GM12892 (cell line): ENCODE data around the gene TMEM126B. TPM values are rescaled to one million over a fixed set of nuclear protein-coding genes. Genes with fewer than 3 reads are reported as not detected.
A peak's percentile ranks its signal among the peaks of the same experiment; 100 is the strongest.
"Not testable (repeated sequence)": the region's sequence is repeated elsewhere in the genome, so short reads cannot be mapped to it uniquely, and the experiment has no call there.

ENCODE experiments used
- DNase-seq: peaks from one replicate; pipeline ENCODE4 v3.0.0; 2011; ENCODE audit not compliant: insufficient read length
- FAIRE-seq: peaks from 2 replicates; lab custom pipeline; 2011; peaks lifted over from hg19 to GRCh38; lab: Jason Lieb, UNC
- POLR2A ChIP-seq: IDR thresholded peaks from 2 replicates; pipeline ENCODE4 v1.6.1; 2011; ENCODE audit warnings: low read depth, low read length, control low read depth
- POLR2AphosphoS5 ChIP-seq: IDR thresholded peaks from 2 replicates; pipeline ENCODE4 v1.6.1; 2011; ENCODE audit warnings: low read depth, low read length, control low read depth
- TAF1 ChIP-seq: IDR thresholded peaks from 2 replicates; pipeline ENCODE4 v1.6.1; 2011; ENCODE audit warnings: low read depth, mild to moderate bottlenecking, control low read depth, low read length, borderline replicate concordance
- polyA plus RNA-seq: library from polyadenylated mRNA; unstranded; fragments of >200 nt; gene quantifications from one replicate; pipeline ENCODE4 v1.2.1, GENCODE V29; 2012; ENCODE audit warnings: missing spikeins, inconsistent platforms; ENCODE audit not compliant: missing spikeins

Gene TMEM126B
- 54.2 TPM for polyA plus RNA-seq

DNA sequence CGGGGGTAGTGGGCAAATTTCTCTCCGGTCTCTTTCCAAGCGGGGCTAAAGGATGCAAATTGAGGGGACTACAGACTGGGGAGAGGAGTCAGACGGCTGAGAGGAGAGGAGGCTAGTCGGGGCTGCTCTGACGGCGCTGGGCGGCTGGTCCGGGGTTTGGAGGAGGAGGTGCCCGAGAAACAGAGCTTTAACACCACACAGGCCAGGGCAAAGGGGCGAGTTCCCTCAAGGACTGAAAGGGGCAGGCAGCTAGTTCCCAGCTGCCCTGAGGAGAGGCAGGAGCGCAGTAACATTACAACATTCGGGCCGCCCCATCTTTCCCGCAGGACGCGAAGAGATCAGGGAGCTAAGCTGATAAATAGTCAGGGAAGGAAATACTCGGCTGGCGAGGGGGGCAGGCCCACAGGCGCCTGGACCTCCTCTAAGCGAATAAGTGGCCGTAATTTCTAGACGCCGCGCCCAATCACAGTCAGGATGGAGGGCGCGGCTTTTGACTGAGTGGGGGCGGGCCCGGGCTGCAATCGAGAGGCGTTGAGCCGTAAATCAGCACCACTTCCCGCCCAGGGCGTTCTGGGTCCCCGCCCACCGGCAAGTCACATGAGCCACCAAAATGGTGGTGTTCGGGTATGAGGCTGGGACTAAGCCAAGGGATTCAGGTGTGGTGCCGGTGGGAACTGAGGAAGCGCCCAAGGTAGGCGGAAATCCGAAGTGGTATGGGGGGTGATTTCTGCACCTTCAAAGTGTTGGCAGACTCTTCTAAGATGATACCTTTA lies at the start of gene TMEM126B:
TMEM126B (plus strand) TSS at position 596 of the 773 bp plus-strand sequence; CDS start at position 611, 15 bp downstream.
- TF ChIP-seq POLR2A (peak; percentile 86), POLR2AphosphoS5 (peak; percentile 90), TAF1 (peak; percentile 89)
- peak; percentile 98 for FAIRE-seq
- peak; percentile 56 for DNase-seq

DNA sequence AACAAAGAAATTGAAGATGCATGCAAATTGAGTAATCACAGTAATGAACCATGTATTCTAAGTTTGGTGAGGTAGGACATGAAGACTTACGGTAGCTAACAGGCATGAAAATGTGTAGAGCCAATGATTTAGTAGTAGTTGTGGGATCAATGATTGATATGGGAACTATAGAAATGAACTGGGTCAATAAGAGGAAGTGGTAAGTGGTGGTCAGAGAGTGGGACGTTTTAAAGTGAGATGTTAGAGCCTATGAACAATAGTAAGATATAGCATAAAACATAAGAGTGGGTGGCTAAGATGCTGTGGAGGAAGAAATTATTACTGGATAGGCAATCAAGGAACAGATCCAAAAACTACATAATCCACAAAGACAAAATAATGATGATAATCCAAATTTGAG lies 46.3 kb upstream of the TMEM126B start:
- FAIRE-seq (no peak), DNase-seq (no peak)
- no peak for TF ChIP-seq POLR2A
- TF ChIP-seq POLR2AphosphoS5, result no peak
- TF ChIP-seq TAF1, result no peak

DNA sequence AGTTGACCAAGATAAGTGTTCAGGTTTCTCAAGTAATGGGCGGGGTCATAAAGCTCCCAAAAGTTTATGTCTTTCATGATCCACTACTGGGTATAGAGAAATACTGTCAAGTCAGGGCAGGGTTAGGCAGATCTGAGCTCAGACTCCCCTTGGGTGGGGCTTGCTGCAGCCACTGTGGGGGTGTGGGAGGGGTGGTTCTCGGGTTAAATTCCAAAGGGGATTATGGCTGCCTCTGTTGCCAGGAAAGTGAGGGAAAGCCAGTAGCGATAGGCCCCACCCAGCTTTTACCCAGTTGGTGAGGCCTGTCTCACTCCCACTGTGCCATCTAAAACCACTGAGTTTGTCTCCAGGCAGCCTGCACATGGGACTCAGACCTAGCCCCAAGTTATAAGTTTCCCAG lies 39.0 kb upstream of the TMEM126B start:
- FAIRE-seq (no peak), DNase-seq (no peak)
- TF ChIP-seq POLR2A, result no peak
- TF ChIP-seq POLR2AphosphoS5, result no peak
- TF ChIP-seq TAF1, result no peak

DNA sequence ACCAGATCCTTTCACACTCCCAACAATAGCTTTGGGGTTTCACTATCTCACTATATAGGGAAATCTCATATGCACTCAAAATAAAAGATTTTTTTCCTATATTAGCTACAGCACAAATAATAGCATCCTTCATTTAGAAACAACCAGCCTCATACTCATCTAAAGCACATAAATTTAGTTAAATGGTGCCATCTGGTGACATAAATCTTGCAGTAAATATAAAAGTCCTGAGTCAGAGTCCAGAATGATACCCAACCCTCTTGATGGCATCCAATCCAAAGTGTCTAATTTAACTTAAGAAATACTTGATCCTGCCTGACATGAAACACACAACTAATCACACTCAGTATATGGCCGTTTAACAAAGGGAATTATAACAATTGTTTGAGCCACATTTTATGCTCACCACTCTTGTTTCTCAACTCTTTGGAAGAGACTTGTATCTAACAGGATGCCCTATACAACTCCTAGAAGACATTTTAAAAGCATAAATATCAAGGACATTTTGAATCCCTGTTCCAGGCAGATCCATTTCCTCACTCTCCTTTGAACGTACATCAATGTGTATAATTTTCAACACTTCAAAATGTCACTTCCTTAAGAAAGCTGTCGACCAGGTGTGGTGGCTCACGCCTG lies 37.4 kb upstream of the TMEM126B start:
- TF ChIP-seq POLR2AphosphoS5 (no peak), POLR2A (no peak), TAF1 (no peak)
- FAIRE-seq, result peak; percentile 38
- no peak for DNase-seq

DNA sequence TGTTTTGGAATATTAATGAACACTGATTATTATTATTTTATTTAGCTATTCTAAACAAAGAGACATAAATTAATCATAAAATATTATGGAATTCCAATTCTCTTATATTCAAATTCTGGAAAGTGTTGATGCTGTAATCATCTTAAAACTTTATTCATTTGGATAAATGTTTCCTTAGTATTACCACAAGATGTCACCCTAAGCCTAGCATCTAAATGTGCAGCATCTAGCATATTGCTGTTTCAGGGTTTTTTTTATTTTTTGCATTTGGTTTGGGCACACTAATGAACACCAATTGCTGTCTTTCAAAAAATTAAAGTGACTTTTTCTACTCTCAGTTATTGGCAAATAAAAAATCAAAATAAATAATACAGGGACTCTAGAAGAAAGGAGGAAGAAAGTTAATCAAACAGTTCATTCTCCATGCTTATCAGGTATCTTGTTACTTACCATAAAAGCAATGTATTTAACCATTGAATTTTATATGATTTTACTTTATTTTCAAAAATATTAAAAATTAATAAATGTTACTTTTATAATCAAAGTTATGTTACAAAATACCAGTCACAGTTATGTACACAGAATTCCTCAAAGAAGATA lies 33.0 kb upstream of the TMEM126B start:
- FAIRE-seq (peak; percentile 63), DNase-seq (no peak)
- TF ChIP-seq POLR2A (no peak), POLR2AphosphoS5 (no peak), TAF1 (no peak)

DNA sequence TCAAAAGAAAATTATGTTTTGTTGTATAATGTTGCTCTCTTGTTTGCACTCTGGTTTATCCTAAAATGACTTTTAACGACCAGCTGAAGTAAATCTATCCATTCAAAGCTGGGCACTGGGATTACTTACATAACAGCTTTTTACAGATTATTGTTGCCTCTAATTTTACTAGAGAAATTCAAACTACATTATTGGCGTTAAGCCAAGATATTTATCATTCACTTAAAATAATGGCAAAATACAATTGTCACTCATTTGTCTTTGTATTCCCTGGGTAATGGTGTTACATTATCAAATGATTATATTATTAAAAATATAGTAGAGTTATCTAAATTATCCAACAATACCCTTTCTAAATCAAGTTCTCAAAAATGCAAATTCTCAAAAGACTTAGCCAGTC lies 31.5 kb upstream of the TMEM126B start:
- DNase-seq, result no peak
- TF ChIP-seq TAF1, result no peak
- no peak for TF ChIP-seq POLR2AphosphoS5
- TF ChIP-seq POLR2A, result no peak
- FAIRE-seq, result no peak

DNA sequence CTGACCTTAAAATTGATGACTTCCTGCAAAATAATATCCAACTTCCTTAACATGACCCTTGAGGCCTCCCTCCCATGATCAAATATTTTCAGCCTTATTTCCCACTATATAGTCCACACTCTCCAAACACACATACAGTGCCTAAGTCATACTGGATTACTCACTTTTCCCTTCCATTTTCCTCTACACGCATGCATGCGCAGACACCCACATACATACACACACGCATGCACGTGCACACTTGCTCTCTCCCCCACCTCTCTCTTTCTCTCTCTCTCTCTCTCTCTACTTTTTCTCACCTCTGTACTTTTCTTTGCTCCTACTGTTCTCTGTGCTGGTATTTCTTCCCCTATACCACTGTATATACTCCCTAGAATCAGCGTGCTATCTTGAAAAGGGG lies 29.3 kb upstream of the TMEM126B start:
- peak; percentile 14 for FAIRE-seq
- no peak for DNase-seq
- no peak for TF ChIP-seq POLR2AphosphoS5
- TF ChIP-seq POLR2A, result no peak
- no peak for TF ChIP-seq TAF1

DNA sequence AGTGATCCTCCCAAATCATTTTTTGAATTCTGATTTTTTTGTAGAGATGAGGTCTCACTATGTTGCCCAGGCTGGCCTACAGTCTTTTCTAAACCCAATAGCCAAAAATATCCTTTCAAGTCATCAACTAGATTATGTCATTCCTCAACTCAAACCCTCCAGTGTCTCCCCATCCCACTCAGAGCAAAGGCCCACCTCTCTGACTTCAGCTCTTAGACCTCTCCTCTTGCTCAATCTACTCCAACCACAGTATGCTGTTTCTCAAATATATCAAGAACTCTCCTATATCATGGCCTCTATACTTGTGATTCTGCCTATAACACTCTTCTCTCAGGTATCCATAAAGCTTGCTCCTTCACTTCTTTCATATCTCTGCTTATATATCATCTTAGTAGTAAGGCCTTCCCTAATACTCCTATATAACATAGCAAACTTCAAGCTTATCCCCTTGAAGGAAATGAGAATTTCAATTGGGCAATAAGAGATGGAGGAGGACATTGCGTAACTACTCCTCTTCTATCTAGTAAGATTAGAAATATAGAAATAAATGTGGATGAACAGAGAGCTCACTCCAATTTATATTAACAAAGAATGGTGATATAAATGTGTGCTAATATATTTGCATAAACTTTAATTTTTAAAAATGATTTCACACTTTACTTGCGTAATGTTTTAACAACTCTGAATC lies 25.7 kb upstream of the TMEM126B start:
- no peak for FAIRE-seq

DNA sequence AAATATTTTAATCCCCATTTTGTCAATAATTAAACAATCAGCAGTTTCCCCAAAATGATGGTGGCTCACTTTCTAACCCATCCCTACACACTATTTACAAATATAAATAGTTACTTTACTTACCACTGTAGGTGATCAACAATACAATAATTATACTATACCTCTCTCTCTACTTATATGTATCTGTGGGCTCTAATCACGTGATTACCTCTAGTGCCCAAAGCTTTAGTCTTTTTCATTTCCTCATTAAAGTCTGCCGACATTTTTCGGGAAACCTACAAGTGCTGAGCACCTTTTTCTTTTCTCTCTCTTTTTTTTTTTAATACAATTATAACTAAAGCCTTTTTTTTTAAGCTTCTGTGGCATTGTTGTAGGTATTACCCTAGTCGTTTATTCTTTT lies 25.2 kb upstream of the TMEM126B start:
- TF ChIP-seq POLR2A, result no peak
- no peak for TF ChIP-seq TAF1
- TF ChIP-seq POLR2AphosphoS5, result no peak
- FAIRE-seq (no peak), DNase-seq (no peak)

More for the DNA sequence above, 25.7 kb upstream of the TMEM126B start:
- no peak for DNase-seq
- no peak for TF ChIP-seq POLR2A
- TF ChIP-seq POLR2AphosphoS5, result no peak
- no peak for TF ChIP-seq TAF1

DNA sequence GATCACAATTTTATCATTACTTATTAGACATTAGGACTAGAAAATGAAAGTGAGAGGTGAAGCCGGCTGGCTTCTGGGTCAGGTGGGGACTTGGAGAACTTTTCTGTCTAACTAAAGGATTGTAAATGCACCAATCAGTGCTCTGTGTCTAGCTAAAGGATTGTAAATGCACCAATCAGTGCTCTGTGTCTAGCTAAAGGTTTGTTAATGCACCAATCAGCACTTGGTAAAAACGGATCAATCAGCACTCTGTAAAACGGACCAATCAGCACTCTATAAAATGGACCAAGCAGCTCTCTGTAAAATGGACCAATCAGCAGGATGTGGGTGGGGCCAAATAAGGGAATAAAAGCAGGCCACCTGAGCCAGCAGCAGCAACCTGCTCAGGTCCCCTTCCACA lies 22.2 kb upstream of the TMEM126B start:
- DNase-seq, result not testable (repeated sequence)

DNA sequence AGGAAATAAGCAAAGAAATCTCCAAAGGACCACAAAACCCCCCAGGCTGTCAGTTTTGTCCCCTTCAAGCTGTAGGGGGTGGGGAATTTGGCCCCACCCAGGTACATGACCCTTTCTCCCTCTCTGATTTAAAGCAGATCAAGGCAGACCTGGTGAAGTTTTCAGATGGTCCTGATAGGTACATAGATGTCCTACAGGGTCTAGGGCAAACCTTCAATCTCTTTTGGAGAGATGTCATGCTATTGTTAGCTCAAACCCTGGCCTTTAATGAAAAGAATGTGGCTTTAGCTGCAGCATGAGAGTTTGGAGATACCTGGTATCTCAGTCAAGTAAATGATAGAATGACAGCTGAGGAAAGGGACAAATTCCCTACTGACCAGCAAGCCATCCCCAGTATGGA lies 19.8 kb upstream of the TMEM126B start:
- FAIRE-seq, DNase-seq: not testable (repeated sequence)

More for the DNA sequence above, 22.2 kb upstream of the TMEM126B start:
- FAIRE-seq, result not testable (repeated sequence)

DNA sequence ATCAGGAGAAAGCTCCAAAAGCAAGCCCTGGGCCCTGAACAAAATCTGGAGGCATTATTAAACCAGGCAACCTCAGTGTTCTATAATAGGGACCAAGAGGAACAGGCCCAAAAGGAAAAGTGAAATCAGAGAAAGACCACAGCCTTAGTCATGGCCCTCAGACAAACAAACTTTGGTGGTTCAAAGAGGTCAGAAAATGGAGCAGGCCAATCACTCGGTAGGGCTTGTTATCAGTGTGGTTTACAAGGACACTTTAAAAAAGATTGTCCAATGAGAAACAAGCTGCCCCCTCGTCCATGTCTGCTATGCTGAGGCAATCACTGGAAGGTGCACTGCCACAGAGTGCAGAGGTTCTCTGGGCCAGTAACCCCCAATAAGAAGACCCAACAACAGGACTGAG lies 19.1 kb upstream of the TMEM126B start:
- FAIRE-seq, DNase-seq: not testable (repeated sequence)

DNA sequence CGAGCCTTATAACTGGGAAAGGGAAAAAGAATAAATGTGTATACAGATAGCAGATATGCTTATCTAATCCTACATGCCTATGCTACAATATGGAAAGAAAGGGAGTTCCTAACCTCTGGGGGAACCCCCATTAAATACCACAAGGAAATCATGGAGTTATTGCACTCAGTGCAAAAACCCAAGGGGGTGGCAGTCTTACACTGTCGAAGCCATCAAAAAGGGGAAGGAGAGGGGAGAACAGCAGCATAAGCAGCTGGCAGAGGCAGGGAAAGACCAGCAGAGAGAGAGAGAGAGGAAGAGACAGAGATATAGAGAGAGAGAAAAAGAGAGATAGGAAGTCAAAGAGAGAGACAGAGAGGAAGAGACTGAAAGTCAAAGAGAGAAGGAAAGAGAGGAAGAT lies 16.8 kb upstream of the TMEM126B start:
- not testable (repeated sequence) for DNase-seq, FAIRE-seq
